ENCODE data around the gene CDH23.

GRCh38 chr10:71809628-71810027 lies 412.9 kb downstream of the CDH23 start:
- TF ChIP-seq POLR2AphosphoS5 (IDR thresholded peaks at IDR 0.05; ENCODE audit: low read depth, low read length), result no peak
- no peak for TF ChIP-seq REST (IDR thresholded peaks at IDR 0.05; ENCODE audit: insufficient read depth in 1 of 2, low read depth in 2 of 2, low read length in 2 of 2)
